Measurements from ENCODE around the gene PTCH2. TPM values are rescaled to one million over a fixed set of nuclear protein-coding genes. Genes with fewer than 3 reads are reported as not detected.
"Not testable (repeated sequence)": the region's sequence is repeated elsewhere in the genome, so short reads cannot be mapped to it uniquely, and the experiment has no call there.

Gene PTCH2
- total RNA-seq, 2 donors from 2014 or later = 1.8 to 3.2 TPM

- peaks cover 66% of the 10 kb centered on the region for H3K4me1 Mint-ChIP-seq (ENCODE audit: low read depth)
Observed at GRCh38 chr1:44801491-44802305, 41.4 kb downstream of the PTCH2 start.

DNA sequence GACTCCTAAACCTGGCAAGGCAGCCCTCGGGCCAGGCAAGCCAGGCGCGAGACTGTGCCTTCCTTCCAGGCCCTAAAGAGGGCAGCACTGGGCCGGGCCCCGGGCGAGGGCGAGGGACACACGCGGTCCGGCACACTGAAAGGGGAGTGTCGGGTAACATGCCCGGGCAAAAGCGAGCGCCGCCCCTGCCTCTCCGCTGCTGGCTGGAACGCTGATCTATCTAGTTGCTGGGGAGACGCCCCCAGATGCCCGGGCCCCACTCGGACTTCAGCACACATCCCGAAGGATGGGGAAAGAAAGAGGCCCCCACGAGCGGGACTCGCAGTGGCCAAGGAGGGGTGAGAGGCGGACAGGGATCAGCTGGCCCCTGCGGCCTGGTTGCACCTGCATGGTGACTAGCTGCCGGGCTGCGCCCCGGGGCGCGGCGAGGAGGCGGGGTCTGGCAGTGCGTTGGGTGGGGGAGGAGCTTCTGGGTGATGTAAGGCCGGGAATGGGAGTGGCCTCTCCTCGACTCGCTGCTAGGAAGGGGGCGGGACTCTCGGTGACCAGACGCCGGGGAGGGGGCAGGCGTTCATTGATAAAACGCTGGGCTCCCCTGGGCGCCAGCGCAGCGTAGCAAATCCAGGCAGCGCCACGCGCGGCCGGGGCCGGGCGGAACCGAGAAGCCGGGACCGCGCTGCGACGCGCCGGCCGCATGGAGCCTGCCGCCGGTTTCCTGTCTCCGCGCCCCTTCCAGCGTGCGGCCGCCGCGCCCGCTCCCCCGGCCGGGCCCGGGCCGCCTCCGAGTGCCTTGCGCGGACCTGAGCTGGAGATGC lies 43.1 kb downstream of the PTCH2 start, which contains the start of gene PLK3:
TSS of gene PLK3 (plus strand) at position 608 of the 815 bp plus-strand sequence. CDS start at position 695, 87 bp downstream.
- peak; percentile 99 for DNase-seq
- H3K4me1 Mint-ChIP-seq (ENCODE audit: low read depth) = peaks cover 55% of the 10 kb centered on the region
- no peaks in the 10 kb centered on the region for H3K27me3 Mint-ChIP-seq (ENCODE audit: low read depth)
- H3K9me3 Mint-ChIP-seq = no peaks in the 10 kb centered on the region
- H3K36me3 Mint-ChIP-seq (ENCODE audit: insufficient read depth in 2 of 2) = peaks cover 13 to 26% of the 10 kb centered on the region in 2 donors
- ATAC-seq (replicated peaks in 1 of 2) = peak; percentile 80 to 81
- peak within 1 kb of the TSS; percentile 93 to 98 for H3K4me3 Mint-ChIP-seq
- peak within 1 kb of the TSS; percentile 91 for H3K27ac Mint-ChIP-seq

More at GRCh38 chr1:44801491-44802305, 41.4 kb downstream of the PTCH2 start:
- DNase-seq (no peak), ATAC-seq (replicated peaks in 1 of 2) (peak; percentile 6)
- H3K4me3 Mint-ChIP-seq = peak overlapping the region; percentile 88 to 93
- peaks cover 16 to 28% of the 10 kb centered on the region in 2 donors for H3K36me3 Mint-ChIP-seq (ENCODE audit: insufficient read depth in 2 of 2)
- H3K27ac Mint-ChIP-seq = peak overlapping the region; percentile 59
- H3K27me3 Mint-ChIP-seq (ENCODE audit: low read depth) = no peaks in the 10 kb centered on the region
- no peaks in the 10 kb centered on the region for H3K9me3 Mint-ChIP-seq

- no peak for DNase-seq
- Mint-ChIP-seq H3K9me3 (no peaks in the 10 kb centered on the region), H3K27me3 (ENCODE audit: low read depth) (no peaks in the 10 kb centered on the region), H3K4me1 (ENCODE audit: low read depth) (peaks cover 44% of the 10 kb centered on the region), H3K27ac (peak overlapping the region; percentile 91), H3K36me3 (ENCODE audit: insufficient read depth in 2 of 2) (peaks cover 13 to 16% of the 10 kb centered on the region in 2 donors), H3K4me3 (peak overlapping the region; percentile 93 to 98)
- no peak for ATAC-seq (replicated peaks in 1 of 2)
Observed at GRCh38 chr1:44798481-44799365, 44.3 kb downstream of the PTCH2 start.

GRCh38 chr1:44797886-44798285 lies 45.2 kb downstream of the PTCH2 start:
- not testable (repeated sequence) for H3K9me3 Mint-ChIP-seq; ATAC-seq (replicated peaks in 1 of 2); DNase-seq; H3K36me3 Mint-ChIP-seq (ENCODE audit: insufficient read depth in 2 of 2); H3K27me3 Mint-ChIP-seq (ENCODE audit: low read depth); H3K4me3 Mint-ChIP-seq; H3K27ac Mint-ChIP-seq
- peaks cover 40% of the 10 kb centered on the region for H3K4me1 Mint-ChIP-seq (ENCODE audit: low read depth)

GRCh38 chr1:44792736-44793502 lies 50.1 kb downstream of the PTCH2 start:
- Mint-ChIP-seq H3K27me3 (ENCODE audit: low read depth) (no peaks in the 10 kb centered on the region), H3K36me3 (ENCODE audit: insufficient read depth in 2 of 2) (no peaks in the 10 kb centered on the region), H3K27ac (no peak overlapping the region), H3K9me3 (no peaks in the 10 kb centered on the region), H3K4me3 (no peak overlapping the region), H3K4me1 (ENCODE audit: low read depth) (peaks cover 5% of the 10 kb centered on the region)
- ATAC-seq (replicated peaks in 1 of 2) (no peak), DNase-seq (no peak)

DNA sequence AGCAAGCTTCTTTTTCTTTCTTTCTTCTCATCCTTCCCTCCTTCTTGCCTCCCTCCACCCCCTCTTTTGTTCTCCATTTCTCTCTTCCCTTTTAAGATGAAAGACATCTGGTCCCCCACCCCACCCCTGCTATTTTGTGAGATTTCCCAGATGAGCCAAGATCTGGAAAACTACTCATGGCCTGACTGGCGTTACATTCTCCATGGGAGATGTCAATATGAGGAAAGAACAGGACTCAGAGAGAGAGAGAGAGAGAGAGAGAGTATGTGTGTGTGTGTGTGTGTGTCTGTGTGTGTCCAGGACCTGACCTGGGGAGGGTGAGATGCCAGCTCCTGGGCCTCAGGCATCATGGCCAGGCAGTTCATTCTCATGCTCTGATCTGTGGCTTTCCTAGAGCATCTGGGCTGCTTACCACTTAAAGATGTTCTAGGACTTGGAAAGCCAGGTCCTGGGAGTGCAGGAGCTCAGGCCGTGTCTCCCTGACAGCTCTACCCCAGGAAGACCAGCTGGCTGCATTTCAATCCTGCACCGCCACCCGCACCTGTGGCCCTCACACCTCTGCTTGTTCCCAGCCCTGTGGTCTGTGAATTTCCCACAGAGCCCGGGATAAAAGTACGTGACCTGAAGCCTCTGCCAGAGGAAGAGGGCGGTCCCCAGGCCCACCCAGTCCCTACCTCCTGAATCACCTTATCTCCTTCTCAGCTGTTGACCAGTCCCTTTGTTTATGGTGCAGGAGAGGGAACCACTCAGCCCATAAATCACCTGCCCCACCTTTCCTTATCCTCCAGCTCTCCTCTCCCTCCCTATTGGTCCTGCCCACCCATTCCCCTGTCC lies 51.9 kb downstream of the PTCH2 start:
- no peak for DNase-seq
- H3K36me3 Mint-ChIP-seq (ENCODE audit: insufficient read depth in 2 of 2) = no peaks in the 10 kb centered on the region

GRCh38 chr1:44788120-44788860 lies 54.8 kb downstream of the PTCH2 start, which contains the start of gene BEST4:
Gene BEST4, minus strand, starts transcription at chr1:44788170. Its CDS starts 465 bp downstream, at chr1:44787705.
- Mint-ChIP-seq H3K4me1 (ENCODE audit: low read depth) (peaks cover 30% of the 10 kb centered on the region), H3K27me3 (ENCODE audit: low read depth) (no peaks in the 10 kb centered on the region), H3K27ac (no peak within 1 kb of the TSS), H3K9me3 (no peaks in the 10 kb centered on the region), H3K4me3 (no peak within 1 kb of the TSS), H3K36me3 (ENCODE audit: insufficient read depth in 2 of 2) (no peaks in the 10 kb centered on the region)
- ATAC-seq (replicated peaks in 1 of 2) = no peak
- DNase-seq = no peak

More for the DNA sequence above, 51.9 kb downstream of the PTCH2 start:
- H3K4me1 Mint-ChIP-seq (ENCODE audit: low read depth) = peaks cover 12% of the 10 kb centered on the region
- no peak for ATAC-seq (replicated peaks in 1 of 2)
- no peak overlapping the region for H3K4me3 Mint-ChIP-seq
- no peaks in the 10 kb centered on the region for H3K27me3 Mint-ChIP-seq (ENCODE audit: low read depth)
- no peaks in the 10 kb centered on the region for H3K9me3 Mint-ChIP-seq
- no peak overlapping the region for H3K27ac Mint-ChIP-seq

DNA sequence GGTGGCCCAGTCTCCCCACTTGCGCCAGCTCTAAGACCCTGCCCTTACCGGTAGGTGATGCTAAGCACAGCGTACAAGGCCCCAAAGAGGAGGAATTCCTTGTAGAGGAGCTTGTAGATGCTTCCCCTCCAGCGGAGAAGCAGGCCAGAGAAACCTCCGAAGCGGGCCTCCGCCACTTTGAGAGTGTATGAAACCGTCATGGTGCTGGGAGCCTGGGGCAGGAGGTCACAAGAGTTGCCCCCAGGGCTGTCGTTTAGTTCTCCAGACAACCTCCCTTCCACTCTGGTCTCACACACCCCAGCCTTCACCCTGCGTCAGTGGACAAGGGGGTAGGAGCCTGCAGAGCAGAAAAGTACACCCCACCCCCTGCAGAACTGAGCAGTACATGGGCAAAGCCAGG lies 55.5 kb downstream of the PTCH2 start:
- ATAC-seq (replicated peaks in 1 of 2) = no peak
- Mint-ChIP-seq H3K4me1 (ENCODE audit: low read depth) (peaks cover 36% of the 10 kb centered on the region), H3K36me3 (ENCODE audit: insufficient read depth in 2 of 2) (no peaks in the 10 kb centered on the region), H3K27me3 (ENCODE audit: low read depth) (no peaks in the 10 kb centered on the region), H3K9me3 (no peaks in the 10 kb centered on the region), H3K4me3 (no peak overlapping the region), H3K27ac (no peak overlapping the region)
- no peak for DNase-seq

- ATAC-seq (replicated peaks in 1 of 2) (no peak), DNase-seq (no peak)
- peaks cover 0 to 4% of the 10 kb centered on the region in 2 donors for H3K36me3 Mint-ChIP-seq (ENCODE audit: insufficient read depth in 2 of 2)
- H3K27me3 Mint-ChIP-seq (ENCODE audit: low read depth) = no peaks in the 10 kb centered on the region
- H3K27ac Mint-ChIP-seq = no peak overlapping the region
- H3K9me3 Mint-ChIP-seq = no peaks in the 10 kb centered on the region
- H3K4me1 Mint-ChIP-seq (ENCODE audit: low read depth) = peaks cover 36% of the 10 kb centered on the region
- H3K4me3 Mint-ChIP-seq = peak overlapping the region; percentile 75 to 81
Observed at GRCh38 chr1:44786841-44787426, 56.1 kb downstream of the PTCH2 start.

DNA sequence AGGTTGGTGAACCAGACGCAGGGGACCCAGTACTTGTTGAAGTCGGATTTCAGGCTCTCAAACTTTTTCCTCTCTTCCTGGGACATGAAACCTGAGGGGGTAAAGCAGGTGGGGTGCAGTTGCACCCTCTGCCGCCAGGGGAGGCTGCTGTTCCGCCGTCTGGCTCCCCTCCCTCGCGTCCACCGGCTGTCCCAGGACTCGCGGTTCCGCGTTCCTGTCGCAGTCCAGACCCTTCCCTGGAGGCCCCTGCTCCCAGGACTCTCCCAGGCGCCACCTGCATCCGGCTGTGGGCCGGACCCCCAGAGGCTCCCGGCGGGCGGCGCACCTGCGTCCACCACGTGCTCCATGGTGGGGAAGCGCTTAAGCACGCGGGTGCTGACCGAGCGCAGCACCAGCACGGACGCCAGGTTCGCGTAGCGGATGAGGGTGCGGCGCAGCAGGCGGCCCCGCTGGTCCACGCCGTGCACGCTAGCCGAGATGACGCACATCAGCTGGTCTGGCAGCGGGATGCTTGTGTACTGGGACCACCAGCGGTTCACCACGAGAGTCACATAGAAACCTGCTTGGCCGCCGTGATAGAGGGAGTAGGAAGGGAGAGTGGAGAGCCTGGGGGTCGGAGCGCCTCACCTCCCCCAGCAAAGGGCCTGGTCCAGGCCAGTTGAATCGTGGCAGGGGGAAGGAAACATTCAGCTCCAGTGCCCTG lies 56.8 kb downstream of the PTCH2 start:
- peak overlapping the region; percentile 75 to 81 for H3K4me3 Mint-ChIP-seq
- no peaks in the 10 kb centered on the region for H3K27me3 Mint-ChIP-seq (ENCODE audit: low read depth)
- H3K4me1 Mint-ChIP-seq (ENCODE audit: low read depth) = peaks cover 36% of the 10 kb centered on the region
- peak overlapping the region; percentile 52 for H3K27ac Mint-ChIP-seq
- H3K9me3 Mint-ChIP-seq = no peaks in the 10 kb centered on the region
- ATAC-seq (replicated peaks in 1 of 2) (peak; percentile 69), DNase-seq (peak; percentile 72 to 81)
- peaks cover under 1 to 10% of the 10 kb centered on the region in 2 donors for H3K36me3 Mint-ChIP-seq (ENCODE audit: insufficient read depth in 2 of 2)

All from activated T-cell treated with anti-CD3 and anti-CD28 coated beads, Interleukin-2, amount 50 U/mL, for 72 hours (primary cell).